Uterus (tissue), 2 donors: Measurements from ENCODE around the gene COL4A6.

ENCODE experiments used
- POLR2A ChIP-seq, 2 donors: fragments of 450-650 bp; IDR thresholded peaks; one replicate each; pipeline ENCODE4 v1.6.1; 2016; ENCODE audit warnings: antibody characterized with exemption in 2 of 2, mild to moderate bottlenecking in 1 of 2, moderate library complexity in 1 of 2
- TF ChIP-seq, protein P1 (sequence below), 4 experiments: fragments of 200-600 bp in 2 of 4; fragments of 450-650 bp in 2 of 4; sonication (generic) in 2 of 4; IDR thresholded peaks; one replicate each; pipeline ENCODE4 v1.5.1; 2016 to 2019; ENCODE audit warnings: antibody characterized with exemption in 4 of 4, mild to moderate bottlenecking in 2 of 4, moderate library complexity in 1 of 4

DNA sequence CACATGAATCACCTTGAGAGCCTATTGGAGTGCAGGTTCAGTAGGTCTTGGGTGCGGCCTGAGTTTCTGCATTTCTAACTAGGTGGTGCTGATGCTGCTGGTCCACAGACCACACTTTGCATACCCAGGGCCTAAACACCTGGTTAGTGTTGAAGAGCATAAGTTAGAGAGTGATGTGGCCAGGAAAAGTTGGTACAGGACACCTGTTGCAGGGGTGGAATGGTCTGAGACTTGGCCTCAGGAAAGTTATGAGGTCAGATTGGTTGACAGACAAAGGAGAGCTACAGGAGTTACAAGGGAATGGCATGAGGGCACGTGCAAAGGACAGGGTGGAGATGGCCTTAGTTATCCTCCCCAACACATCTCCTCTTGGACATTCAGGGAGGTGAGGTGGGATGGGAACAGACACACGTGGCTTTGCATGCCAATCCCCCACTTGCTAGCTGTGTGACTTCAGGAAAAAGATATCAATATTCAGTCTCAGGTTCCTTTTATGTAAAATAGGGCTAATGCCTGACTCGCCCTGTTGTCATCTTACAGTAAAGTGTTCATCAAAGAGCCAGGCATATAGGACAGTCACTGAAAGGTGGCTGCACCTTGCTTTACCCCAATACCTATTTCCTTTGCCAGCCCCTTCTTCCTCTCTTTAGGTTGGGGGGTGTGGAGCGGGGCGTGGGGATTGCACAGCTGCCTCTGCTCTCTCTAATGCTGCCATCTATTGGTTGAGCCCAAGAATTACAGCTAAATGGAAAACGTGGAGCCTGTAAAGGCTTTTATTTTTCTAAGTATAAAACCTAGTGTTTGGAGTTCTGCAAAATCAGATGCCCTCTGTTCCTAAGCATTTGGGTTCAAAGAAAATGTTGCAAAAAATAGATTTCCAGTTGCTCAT lies 299.2 kb downstream of the COL4A6 start:
- TF ChIP-seq, protein P1, sequence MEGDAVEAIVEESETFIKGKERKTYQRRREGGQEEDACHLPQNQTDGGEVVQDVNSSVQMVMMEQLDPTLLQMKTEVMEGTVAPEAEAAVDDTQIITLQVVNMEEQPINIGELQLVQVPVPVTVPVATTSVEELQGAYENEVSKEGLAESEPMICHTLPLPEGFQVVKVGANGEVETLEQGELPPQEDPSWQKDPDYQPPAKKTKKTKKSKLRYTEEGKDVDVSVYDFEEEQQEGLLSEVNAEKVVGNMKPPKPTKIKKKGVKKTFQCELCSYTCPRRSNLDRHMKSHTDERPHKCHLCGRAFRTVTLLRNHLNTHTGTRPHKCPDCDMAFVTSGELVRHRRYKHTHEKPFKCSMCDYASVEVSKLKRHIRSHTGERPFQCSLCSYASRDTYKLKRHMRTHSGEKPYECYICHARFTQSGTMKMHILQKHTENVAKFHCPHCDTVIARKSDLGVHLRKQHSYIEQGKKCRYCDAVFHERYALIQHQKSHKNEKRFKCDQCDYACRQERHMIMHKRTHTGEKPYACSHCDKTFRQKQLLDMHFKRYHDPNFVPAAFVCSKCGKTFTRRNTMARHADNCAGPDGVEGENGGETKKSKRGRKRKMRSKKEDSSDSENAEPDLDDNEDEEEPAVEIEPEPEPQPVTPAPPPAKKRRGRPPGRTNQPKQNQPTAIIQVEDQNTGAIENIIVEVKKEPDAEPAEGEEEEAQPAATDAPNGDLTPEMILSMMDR (IDR thresholded peaks at IDR 0.05) = no peak
- TF ChIP-seq POLR2A (IDR thresholded peaks at IDR 0.05) = no peak
